ENCODE results near the gene IL1R2.

IL1R2 gene

DNA sequence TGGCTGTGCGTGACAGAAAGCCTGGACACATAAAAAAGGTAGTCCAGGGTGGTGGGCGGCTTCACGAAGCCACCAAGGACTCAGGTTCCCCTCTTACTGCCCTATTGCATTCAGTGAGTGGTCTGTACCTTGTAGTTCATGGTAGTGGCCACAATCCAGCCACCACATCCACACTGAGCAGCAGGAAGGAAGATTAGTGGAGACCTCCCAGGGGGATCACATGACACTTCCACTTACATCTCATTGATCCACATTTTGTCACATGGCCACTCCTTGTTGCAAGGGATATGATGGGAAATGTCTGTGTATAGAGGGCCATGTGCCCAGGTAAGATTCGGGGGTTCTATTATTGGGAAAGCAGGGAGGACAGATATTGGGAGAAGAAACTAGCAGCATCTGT lies 13.7 kb downstream of the IL1R2 start:
- no peak overlapping the region for H2AFZ ChIP-seq (ENCODE audit: low read length)
- H2BK15ac ChIP-seq (ENCODE audit: low read length): no peak overlapping the region
- H4K8ac ChIP-seq (ENCODE audit: low read depth, low read length): no peak overlapping the region
- WGBS, 2 donors (ENCODE audit: extremely low coverage in 2 of 2, insufficient read length in 2 of 2, insufficient replicate concordance in 1 of 2): no CpG with 5 or more reads among the region's 4 CpGs
- no peak overlapping the region for H2AK5ac ChIP-seq (ENCODE audit: low read depth, low read length)
- H3K27ac ChIP-seq (replicated peaks; ENCODE audit: low read length): no peak overlapping the region
- no peak overlapping the region for H3K14ac ChIP-seq (ENCODE audit: low read length)
- no peak overlapping the region for H2BK12ac ChIP-seq (ENCODE audit: low read length)
- no peak overlapping the region for H3K4ac ChIP-seq (ENCODE audit: low read length)
- H3K9ac ChIP-seq (ENCODE audit: low read depth, low read length, poor library complexity): no peak overlapping the region
- H2BK5ac ChIP-seq (ENCODE audit: low read length): no peak overlapping the region
- no peak overlapping the region for H3K4me2 ChIP-seq (ENCODE audit: insufficient read depth, low read length, poor library complexity, severe bottlenecking)
- H3K27me3 ChIP-seq (ENCODE audit: control insufficient read depth in 3 of 3, insufficient read depth in 3 of 3, low read depth in 1 of 3, low read length in 3 of 3): no peaks in the 10 kb centered on the region
- no peak overlapping the region for H3K23ac ChIP-seq (ENCODE audit: low read depth, low read length, poor library complexity)
- H3K9me3 ChIP-seq (replicated peaks in 1 of 2; ENCODE audit: control insufficient read depth in 2 of 2, insufficient read depth in 1 of 2, low read depth in 1 of 2, low read length in 2 of 2): no peaks in the 10 kb centered on the region
- H3K4me3 ChIP-seq (ENCODE audit: low read length in 2 of 2): no peak overlapping the region
- H3K18ac ChIP-seq (ENCODE audit: low read length): no peak overlapping the region
- H2BK120ac ChIP-seq (ENCODE audit: low read depth, low read length): no peak overlapping the region
- no peaks in the 10 kb centered on the region for H3K36me3 ChIP-seq (replicated peaks in 1 of 2; ENCODE audit: control insufficient read depth in 2 of 2, insufficient read depth in 2 of 2, low read length in 2 of 2)
- H3K79me1 ChIP-seq (ENCODE audit: low read depth, low read length): no peaks in the 10 kb centered on the region
- no peak overlapping the region for H4K91ac ChIP-seq (ENCODE audit: low read depth, low read length, poor library complexity)
- no peak for DNase-seq (ENCODE audit: low spot score)
- H3K4me1 ChIP-seq (ENCODE audit: control insufficient read depth in 2 of 2, insufficient read depth in 1 of 2, low read depth in 1 of 2, low read length in 2 of 2): no peaks in the 10 kb centered on the region

DNA sequence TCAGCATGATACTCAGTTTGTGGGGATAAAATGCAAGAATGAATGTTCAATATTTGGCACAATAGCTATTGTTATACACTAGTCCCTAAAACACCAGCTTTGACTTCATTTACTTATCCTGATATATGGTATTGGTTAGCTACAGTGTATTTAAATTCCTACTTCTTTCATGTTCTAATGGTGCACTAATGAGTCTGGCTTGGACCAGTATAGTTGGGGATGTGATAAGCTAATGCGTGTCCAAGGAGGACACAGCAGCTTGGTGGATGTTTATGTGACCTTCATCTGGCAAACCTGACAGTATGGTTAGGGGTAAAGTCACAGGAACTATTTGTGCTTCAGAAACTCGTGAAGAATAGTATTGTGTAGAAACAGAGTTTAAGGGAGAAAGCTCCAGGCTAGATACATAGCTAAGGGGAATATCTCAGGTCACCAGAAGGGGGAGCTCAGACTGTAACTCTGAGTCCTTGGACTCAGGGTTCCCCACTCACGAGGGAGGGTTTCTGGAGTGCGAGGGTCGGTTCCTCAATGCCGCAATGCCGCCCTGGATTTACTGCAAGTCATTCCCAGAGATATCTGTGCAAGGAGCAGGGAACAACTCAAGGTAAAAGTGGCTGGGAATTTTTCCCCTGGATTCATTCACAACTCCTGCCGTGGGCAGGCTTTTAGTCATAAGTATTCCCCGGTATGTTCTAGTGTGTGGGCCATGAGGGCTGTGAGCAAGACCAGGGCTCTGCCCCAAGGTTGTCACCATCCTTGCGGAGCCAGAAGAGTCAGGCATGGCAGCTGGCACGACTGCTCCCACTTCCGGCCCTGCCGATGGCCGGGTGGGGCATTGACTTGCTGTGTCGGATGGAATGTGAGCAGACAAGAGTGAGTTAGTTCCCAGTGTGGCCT lies 14.5 kb downstream of the IL1R2 start:
- WGBS, 2 donors (ENCODE audit: extremely low coverage in 2 of 2, insufficient read length in 2 of 2, insufficient replicate concordance in 1 of 2): no CpG with 5 or more reads among the region's 15 CpGs

DNA sequence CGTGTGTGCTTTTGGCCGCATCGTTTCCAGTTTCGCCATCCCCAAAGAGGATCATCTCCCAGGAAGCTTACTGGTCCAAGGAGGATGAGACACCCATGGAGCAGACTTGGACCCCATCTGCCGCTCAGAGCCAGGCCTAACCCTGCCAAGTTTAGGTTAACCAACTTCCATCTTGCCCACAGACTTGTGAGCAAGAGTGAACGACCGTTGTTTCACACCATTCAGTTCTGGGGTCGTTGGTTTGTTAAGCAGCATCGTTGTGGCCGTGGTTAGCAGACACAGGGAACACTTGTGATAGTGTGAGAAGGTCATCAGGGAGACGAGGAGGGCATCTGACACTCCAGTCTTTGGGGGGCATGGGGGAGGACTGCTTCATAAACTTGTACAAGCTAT lies 15.1 kb downstream of the IL1R2 start:
- H3K27ac ChIP-seq (replicated peaks; ENCODE audit: low read length): no peak overlapping the region
- H3K23ac ChIP-seq (ENCODE audit: low read depth, low read length, poor library complexity): no peak overlapping the region
- H3K9me3 ChIP-seq (replicated peaks in 1 of 2; ENCODE audit: control insufficient read depth in 2 of 2, insufficient read depth in 1 of 2, low read depth in 1 of 2, low read length in 2 of 2): no peaks in the 10 kb centered on the region
- H3K14ac ChIP-seq (ENCODE audit: low read length): no peak overlapping the region
- no peak overlapping the region for H3K18ac ChIP-seq (ENCODE audit: low read length)
- no peak overlapping the region for H2BK120ac ChIP-seq (ENCODE audit: low read depth, low read length)
- no peaks in the 10 kb centered on the region for H3K79me1 ChIP-seq (ENCODE audit: low read depth, low read length)
- H2BK12ac ChIP-seq (ENCODE audit: low read length): no peak overlapping the region
- H3K4me3 ChIP-seq (ENCODE audit: low read length in 2 of 2): no peak overlapping the region
- H4K91ac ChIP-seq (ENCODE audit: low read depth, low read length, poor library complexity): no peak overlapping the region
- no peak overlapping the region for H4K8ac ChIP-seq (ENCODE audit: low read depth, low read length)
- WGBS, 2 donors (ENCODE audit: extremely low coverage in 2 of 2, insufficient read length in 2 of 2, insufficient replicate concordance in 1 of 2): no CpG with 5 or more reads among the region's 11 CpGs
- H3K27me3 ChIP-seq (ENCODE audit: control insufficient read depth in 3 of 3, insufficient read depth in 3 of 3, low read depth in 1 of 3, low read length in 3 of 3): no peaks in the 10 kb centered on the region
- no peak overlapping the region for H2BK5ac ChIP-seq (ENCODE audit: low read length)
- H2AK5ac ChIP-seq (ENCODE audit: low read depth, low read length): no peak overlapping the region
- H3K4me1 ChIP-seq (ENCODE audit: control insufficient read depth in 2 of 2, insufficient read depth in 1 of 2, low read depth in 1 of 2, low read length in 2 of 2): no peaks in the 10 kb centered on the region
- H3K4ac ChIP-seq (ENCODE audit: low read length): no peak overlapping the region
- no peaks in the 10 kb centered on the region for H3K36me3 ChIP-seq (replicated peaks in 1 of 2; ENCODE audit: control insufficient read depth in 2 of 2, insufficient read depth in 2 of 2, low read length in 2 of 2)
- H2AFZ ChIP-seq (ENCODE audit: low read length): no peak overlapping the region
- no peak overlapping the region for H3K4me2 ChIP-seq (ENCODE audit: insufficient read depth, low read length, poor library complexity, severe bottlenecking)
- no peak overlapping the region for H2BK15ac ChIP-seq (ENCODE audit: low read length)
- DNase-seq (ENCODE audit: low spot score): no peak
- H3K9ac ChIP-seq (ENCODE audit: low read depth, low read length, poor library complexity): no peak overlapping the region

More for the DNA sequence above, 14.5 kb downstream of the IL1R2 start:
- Histone ChIP-seq H3K4me2 (ENCODE audit: insufficient read depth, low read length, poor library complexity, severe bottlenecking) (no peak overlapping the region), H3K18ac (ENCODE audit: low read length) (no peak overlapping the region), H2BK5ac (ENCODE audit: low read length) (no peak overlapping the region), H3K9ac (ENCODE audit: low read depth, low read length, poor library complexity) (no peak overlapping the region), H3K4me3 (ENCODE audit: low read length in 2 of 2) (no peak overlapping the region), H3K36me3 (replicated peaks in 1 of 2; ENCODE audit: control insufficient read depth in 2 of 2, insufficient read depth in 2 of 2, low read length in 2 of 2) (no peaks in the 10 kb centered on the region), H2BK120ac (ENCODE audit: low read depth, low read length) (no peak overlapping the region), H3K27ac (replicated peaks; ENCODE audit: low read length) (no peak overlapping the region), H3K9me3 (replicated peaks in 1 of 2; ENCODE audit: control insufficient read depth in 2 of 2, insufficient read depth in 1 of 2, low read depth in 1 of 2, low read length in 2 of 2) (no peaks in the 10 kb centered on the region), H2AK5ac (ENCODE audit: low read depth, low read length) (no peak overlapping the region), H3K79me1 (ENCODE audit: low read depth, low read length) (no peaks in the 10 kb centered on the region), H3K4ac (ENCODE audit: low read length) (no peak overlapping the region), H3K27me3 (ENCODE audit: control insufficient read depth in 3 of 3, insufficient read depth in 3 of 3, low read depth in 1 of 3, low read length in 3 of 3) (no peaks in the 10 kb centered on the region), H4K91ac (ENCODE audit: low read depth, low read length, poor library complexity) (no peak overlapping the region), H2BK15ac (ENCODE audit: low read length) (no peak overlapping the region), H4K8ac (ENCODE audit: low read depth, low read length) (no peak overlapping the region), H3K23ac (ENCODE audit: low read depth, low read length, poor library complexity) (no peak overlapping the region), H3K4me1 (ENCODE audit: control insufficient read depth in 2 of 2, insufficient read depth in 1 of 2, low read depth in 1 of 2, low read length in 2 of 2) (no peaks in the 10 kb centered on the region), H3K14ac (ENCODE audit: low read length) (no peak overlapping the region), H2AFZ (ENCODE audit: low read length) (no peak overlapping the region), H2BK12ac (ENCODE audit: low read length) (no peak overlapping the region)
- peak; percentile 18 for DNase-seq (ENCODE audit: low spot score)

DNA sequence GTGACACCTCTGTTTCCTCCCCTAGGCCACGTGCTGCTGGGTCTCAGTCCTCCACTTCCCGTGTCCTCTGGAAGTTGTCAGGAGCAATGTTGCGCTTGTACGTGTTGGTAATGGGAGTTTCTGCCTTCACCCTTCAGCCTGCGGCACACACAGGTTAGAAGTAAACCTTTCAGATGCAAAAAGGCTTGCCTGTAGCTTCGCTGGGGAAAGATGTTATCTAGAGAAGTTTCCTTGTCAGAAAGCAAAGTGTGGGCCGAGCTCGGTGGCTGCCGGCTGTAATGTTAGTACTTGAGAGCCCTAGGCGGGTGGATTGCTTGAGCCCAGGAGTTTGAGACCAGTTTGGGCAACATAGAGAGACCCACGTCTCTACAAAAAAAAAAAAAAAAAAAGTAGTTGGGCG lies 16.7 kb downstream of the IL1R2 start:
- no peak overlapping the region for H3K4ac ChIP-seq (ENCODE audit: low read length)
- no peak overlapping the region for H2BK5ac ChIP-seq (ENCODE audit: low read length)
- no peak overlapping the region for H2AK5ac ChIP-seq (ENCODE audit: low read depth, low read length)
- H3K4me3 ChIP-seq (ENCODE audit: low read length in 2 of 2): no peak overlapping the region
- DNase-seq (ENCODE audit: low spot score): no peak
- no CpG with 5 or more reads among the region's 12 CpGs for WGBS, 2 donors (ENCODE audit: extremely low coverage in 2 of 2, insufficient read length in 2 of 2, insufficient replicate concordance in 1 of 2)
- H3K9me3 ChIP-seq (replicated peaks in 1 of 2; ENCODE audit: control insufficient read depth in 2 of 2, insufficient read depth in 1 of 2, low read depth in 1 of 2, low read length in 2 of 2): no peaks in the 10 kb centered on the region
- no peak overlapping the region for H2BK15ac ChIP-seq (ENCODE audit: low read length)
- no peak overlapping the region for H2BK12ac ChIP-seq (ENCODE audit: low read length)
- no peak overlapping the region for H3K4me2 ChIP-seq (ENCODE audit: insufficient read depth, low read length, poor library complexity, severe bottlenecking)
- no peak overlapping the region for H3K9ac ChIP-seq (ENCODE audit: low read depth, low read length, poor library complexity)
- no peaks in the 10 kb centered on the region for H3K36me3 ChIP-seq (replicated peaks in 1 of 2; ENCODE audit: control insufficient read depth in 2 of 2, insufficient read depth in 2 of 2, low read length in 2 of 2)
- H4K8ac ChIP-seq (ENCODE audit: low read depth, low read length): no peak overlapping the region
- H3K23ac ChIP-seq (ENCODE audit: low read depth, low read length, poor library complexity): no peak overlapping the region
- H3K27ac ChIP-seq (replicated peaks; ENCODE audit: low read length): no peak overlapping the region
- no peaks in the 10 kb centered on the region for H3K4me1 ChIP-seq (ENCODE audit: control insufficient read depth in 2 of 2, insufficient read depth in 1 of 2, low read depth in 1 of 2, low read length in 2 of 2)
- no peaks in the 10 kb centered on the region for H3K27me3 ChIP-seq (ENCODE audit: control insufficient read depth in 3 of 3, insufficient read depth in 3 of 3, low read depth in 1 of 3, low read length in 3 of 3)
- H3K18ac ChIP-seq (ENCODE audit: low read length): no peak overlapping the region
- no peak overlapping the region for H2AFZ ChIP-seq (ENCODE audit: low read length)
- no peaks in the 10 kb centered on the region for H3K79me1 ChIP-seq (ENCODE audit: low read depth, low read length)
- H4K91ac ChIP-seq (ENCODE audit: low read depth, low read length, poor library complexity): no peak overlapping the region
- no peak overlapping the region for H2BK120ac ChIP-seq (ENCODE audit: low read depth, low read length)
- H3K14ac ChIP-seq (ENCODE audit: low read length): no peak overlapping the region
